ENCODE measurements around the gene CARM1. TPM values are rescaled to one million over a fixed set of nuclear protein-coding genes. Genes with fewer than 3 reads are reported as not detected.

CARM1 gene
- total and polyA plus RNA-seq, 2 donors (not counting 3 experiments of a cell fraction or from before 2014, with no cell fraction given) = 65.6 to 70.8 TPM

- no peaks in the 10 kb centered on the region for H3K9me1 ChIP-seq (replicated peaks; ENCODE audit: control insufficient read depth, extremely low read depth, insufficient read depth, low read length)
- FAIRE-seq (no peak), DNase-seq (ENCODE audit: low read depth, low spot score) (no peak)
- dilution Hi-C loops (cut with MboI; ENCODE audit: extremely low pct_ligation_motif_present, low sequenced_read_pairs) (no loop called here), intact Hi-C loops (cut with micrococcal nuclease) (no loop called here)
- TF ChIP-seq POLR2AphosphoS5 (IDR thresholded peaks at IDR 0.05; ENCODE audit: insufficient read depth, low read depth, low read length) (no peak), JUN (IDR thresholded peaks at IDR 0.05; ENCODE audit: borderline replicate concordance, insufficient read depth, insufficient read length, low read depth) (no peak), MYC (IDR thresholded peaks at IDR 0.05; ENCODE audit: low read depth, low read length) (no peak), MAX (IDR thresholded peaks at IDR 0.05; ENCODE audit: insufficient read depth, insufficient read length) (no peak), CTCF (IDR thresholded peaks at IDR 0.05; ENCODE audit: extremely low read depth in 1 of 2, insufficient read depth in 1 of 2, low read depth in 1 of 2, low read length in 2 of 2) (no peak)
- H3K4me2 ChIP-seq (ENCODE audit: insufficient read depth, low read length) = no peak overlapping the region
- ChIA-PET CTCF (interaction anchor here (1.4 to 4.4 kb wide), 5 partner anchors 10 to 145 kb away, joined by 3 to 100 read pairs (median 8); partner anchors contain the start of gene DNM2), POLR2A (no interaction called here)
- H3K36me3 ChIP-seq (ENCODE audit: control insufficient read depth in 2 of 2, extremely low read depth in 1 of 2, insufficient read depth in 2 of 2, low read length in 2 of 2) = no peaks in the 10 kb centered on the region
- no peak overlapping the region for H3K27ac ChIP-seq (ENCODE audit: insufficient read depth, low read depth, low read length)
- no peaks in the 10 kb centered on the region for H3K27me3 ChIP-seq (ENCODE audit: control insufficient read depth in 2 of 2, insufficient read depth in 2 of 2, low read length in 2 of 2)
- no peak overlapping the region for H3K9ac ChIP-seq (replicated peaks; ENCODE audit: extremely low read depth, insufficient read depth, low read length)
- H2AFZ ChIP-seq (ENCODE audit: low read depth, low read length) = no peak overlapping the region
- H3K79me2 ChIP-seq (ENCODE audit: control insufficient read depth, insufficient read depth, low read length) = no peaks in the 10 kb centered on the region
- no TSS peak for BruUV-seq (replicated peaks)
- peaks cover 2% of the 10 kb centered on the region for H3K4me1 ChIP-seq (ENCODE audit: control insufficient read depth, extremely low read depth, insufficient read depth, low read length)
- no peak overlapping the region for H3K4me3 ChIP-seq (replicated peaks in 1 of 3; ENCODE audit: insufficient read depth in 1 of 3, low read depth in 1 of 3, low read length in 3 of 3)
- no peaks in the 10 kb centered on the region for H4K20me1 ChIP-seq (replicated peaks; ENCODE audit: control insufficient read depth, extremely low read depth, insufficient read depth, low read length)
- no peaks in the 10 kb centered on the region for H3K9me3 ChIP-seq (replicated peaks; ENCODE audit: control insufficient read depth, insufficient read depth, low read length)
Observed at GRCh38 chr19:10863107-10863717, 8.1 kb upstream of the CARM1 start.
